PC-9 (cell line): Measurements from ENCODE around the gene LRRTM4. TPM values are rescaled to one million over a fixed set of nuclear protein-coding genes. Genes with fewer than 3 reads are reported as not detected.
"Not testable (repeated sequence)": the region's sequence is repeated elsewhere in the genome, so short reads cannot be mapped to it uniquely, and the experiment has no call there.

Source experiments
- BruUV-seq: library from RNA; stranded (reverse); fragments of 400-500 nt; replicated peaks from 2 replicates; lab custom pipeline; 2021; lab: Mats Ljungman, UMichigan
- CTCF ChIA-PET: fragments of 300-600 bp; sonication (Branson Sonifier 250); formaldehyde crosslinking; loops from one replicate; lab custom pipeline; 2022; ENCODE audit warnings: antibody characterized with exemption; lab: Charles Lee
- POLR2A ChIA-PET: fragments of 300-600 bp; sonication (Branson Sonifier 250); formaldehyde crosslinking; loops from one replicate; lab custom pipeline; 2022; ENCODE audit warnings: antibody characterized with exemption; ENCODE audit not compliant: unreplicated experiment; lab: Charles Lee
- DNase-seq, 2 experiments: peaks; one replicate each; pipeline versions ENCODE4 v3.0.0 to v3.0.0-alpha.2; 2015 to 2022; ENCODE audit warnings: mixed read lengths in 1 of 2
- H2AFZ ChIP-seq: fragments of 200-600 bp; sonication (generic); 2 replicates; pipeline ENCODE4 v1.8.1; 2017; ENCODE audit warnings: antibody characterized with exemption
- H3F3A ChIP-seq: fragments of 200-600 bp; sonication (generic); 2 replicates; pipeline ENCODE4 v1.8.1; 2017; ENCODE audit warnings: antibody characterized with exemption, mild to moderate bottlenecking, low read depth; ENCODE audit not compliant: insufficient read depth
- H3K27ac ChIP-seq: fragments of 200-600 bp; sonication (generic); 2 replicates; pipeline ENCODE4 v1.6.1; 2016; ENCODE audit warnings: mixed run types
- H3K27me3 ChIP-seq: fragments of 200-600 bp; sonication (generic); 2 replicates; pipeline ENCODE4 v1.6.1; 2016; ENCODE audit warnings: low read depth, mixed run types; ENCODE audit not compliant: insufficient read depth
- H3K36me3 ChIP-seq: fragments of 200-600 bp; sonication (generic); 2 replicates; pipeline ENCODE4 v1.6.1; 2016; ENCODE audit warnings: low read depth, mixed run types
- H3K4me1 ChIP-seq: fragments of 200-600 bp; sonication (generic); replicated peaks from 2 replicates; pipeline ENCODE4 v1.6.1; 2016; ENCODE audit warnings: mixed run types; ENCODE audit not compliant: insufficient read depth
- H3K4me2 ChIP-seq: fragments of 200-600 bp; sonication (generic); 2 replicates; pipeline ENCODE4 v1.6.1; 2017; ENCODE audit warnings: mixed run types
- H3K4me3 ChIP-seq: fragments of 200-600 bp; sonication (generic); 2 replicates; pipeline ENCODE4 v1.6.1; 2016; ENCODE audit warnings: mixed run types
- H3K79me2 ChIP-seq: fragments of 200-600 bp; sonication (generic); 2 replicates; pipeline ENCODE4 v1.6.1; 2017; ENCODE audit warnings: low read depth, mixed run types
- H3K9me2 ChIP-seq: fragments of 200-600 bp; sonication (generic); 2 replicates; pipeline ENCODE4 v1.8.1; 2017; ENCODE audit warnings: mild to moderate bottlenecking; ENCODE audit not compliant: insufficient read depth
- H3K9me3 ChIP-seq: fragments of 200-600 bp; sonication (generic); 2 replicates; pipeline ENCODE4 v1.8.1; 2016; ENCODE audit warnings: low read depth; ENCODE audit not compliant: insufficient read depth
- H4K20me1 ChIP-seq: fragments of 200-600 bp; sonication (generic); 2 replicates; pipeline ENCODE4 v1.8.1; 2017; ENCODE audit not compliant: insufficient read depth
- EZH2 ChIP-seq: fragments of 200-600 bp; sonication (generic); IDR thresholded peaks from 2 replicates; pipeline ENCODE4 v1.8.0; 2017; ENCODE audit warnings: antibody characterized with exemption, low read depth
- intact Hi-C: fragments of 100-400 bp; cut with micrococcal nuclease; formaldehyde crosslinking; loops from one replicate; pipeline ENCODE4 v1.10.0; 2022; ENCODE audit not compliant: unreplicated experiment
- total RNA-seq: library from RNA; stranded (reverse); gene quantifications from 2 replicates; pipeline ENCODE4 v1.2.3, GENCODE V29; 2021
- TF ChIP-seq, protein P1 (sequence below): fragments of 200-600 bp; sonication (generic); conservative IDR thresholded peaks from 2 replicates; pipeline ENCODE4 v1.6.1; 2017; ENCODE audit warnings: mixed run types, antibody characterized with exemption, mild to moderate bottlenecking, moderate library complexity

The LRRTM4 gene
- total RNA-seq, 1 experiment from 2014 or later: 2.2 TPM

DNA sequence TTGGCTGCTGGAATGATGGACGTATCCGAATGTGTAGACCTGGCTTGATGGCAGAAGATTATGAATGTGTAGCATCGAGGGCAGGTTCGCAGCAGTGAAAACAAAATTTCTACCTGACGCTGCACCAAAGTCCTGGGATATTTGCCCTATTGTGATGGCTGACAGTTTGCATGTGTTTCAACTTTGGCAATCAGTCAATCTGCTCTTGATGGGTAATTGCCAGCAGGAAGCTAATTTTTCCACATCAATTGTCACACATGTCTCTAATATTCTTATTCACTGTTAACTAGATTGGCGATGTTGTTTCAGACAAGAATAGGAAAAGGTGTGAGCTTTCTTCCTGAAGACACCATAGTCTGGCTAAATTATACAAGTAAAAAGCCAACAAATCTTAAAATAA, 821.3 kb downstream of the LRRTM4 start:
- POLR2A ChIA-PET: no interaction called here
- no peak for TF ChIP-seq EZH2
- TF ChIP-seq, protein P1, sequence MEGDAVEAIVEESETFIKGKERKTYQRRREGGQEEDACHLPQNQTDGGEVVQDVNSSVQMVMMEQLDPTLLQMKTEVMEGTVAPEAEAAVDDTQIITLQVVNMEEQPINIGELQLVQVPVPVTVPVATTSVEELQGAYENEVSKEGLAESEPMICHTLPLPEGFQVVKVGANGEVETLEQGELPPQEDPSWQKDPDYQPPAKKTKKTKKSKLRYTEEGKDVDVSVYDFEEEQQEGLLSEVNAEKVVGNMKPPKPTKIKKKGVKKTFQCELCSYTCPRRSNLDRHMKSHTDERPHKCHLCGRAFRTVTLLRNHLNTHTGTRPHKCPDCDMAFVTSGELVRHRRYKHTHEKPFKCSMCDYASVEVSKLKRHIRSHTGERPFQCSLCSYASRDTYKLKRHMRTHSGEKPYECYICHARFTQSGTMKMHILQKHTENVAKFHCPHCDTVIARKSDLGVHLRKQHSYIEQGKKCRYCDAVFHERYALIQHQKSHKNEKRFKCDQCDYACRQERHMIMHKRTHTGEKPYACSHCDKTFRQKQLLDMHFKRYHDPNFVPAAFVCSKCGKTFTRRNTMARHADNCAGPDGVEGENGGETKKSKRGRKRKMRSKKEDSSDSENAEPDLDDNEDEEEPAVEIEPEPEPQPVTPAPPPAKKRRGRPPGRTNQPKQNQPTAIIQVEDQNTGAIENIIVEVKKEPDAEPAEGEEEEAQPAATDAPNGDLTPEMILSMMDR: no peak
- no peaks in the 10 kb centered on the region for H3K9me3 ChIP-seq
- no peak overlapping the region for H3K27ac ChIP-seq
- H2AFZ ChIP-seq: no peak overlapping the region
- peaks cover 4% of the 10 kb centered on the region; the same call in 1 of the 2 replicates for H3K27me3 ChIP-seq
- no peaks in the 10 kb centered on the region for H3F3A ChIP-seq
- no TSS peak for BruUV-seq
- no peaks in the 10 kb centered on the region for H3K9me2 ChIP-seq
- intact Hi-C loops: no loop called here
- no peaks in the 10 kb centered on the region; the same call in 1 of the 2 replicates for H4K20me1 ChIP-seq
- no peak for DNase-seq
- H3K79me2 ChIP-seq: no peaks in the 10 kb centered on the region
- H3K4me1 ChIP-seq: no peaks in the 10 kb centered on the region
- H3K4me2 ChIP-seq: no peak overlapping the region
- no peaks in the 10 kb centered on the region for H3K36me3 ChIP-seq
- CTCF ChIA-PET: no interaction called here
- no peak overlapping the region for H3K4me3 ChIP-seq

DNA sequence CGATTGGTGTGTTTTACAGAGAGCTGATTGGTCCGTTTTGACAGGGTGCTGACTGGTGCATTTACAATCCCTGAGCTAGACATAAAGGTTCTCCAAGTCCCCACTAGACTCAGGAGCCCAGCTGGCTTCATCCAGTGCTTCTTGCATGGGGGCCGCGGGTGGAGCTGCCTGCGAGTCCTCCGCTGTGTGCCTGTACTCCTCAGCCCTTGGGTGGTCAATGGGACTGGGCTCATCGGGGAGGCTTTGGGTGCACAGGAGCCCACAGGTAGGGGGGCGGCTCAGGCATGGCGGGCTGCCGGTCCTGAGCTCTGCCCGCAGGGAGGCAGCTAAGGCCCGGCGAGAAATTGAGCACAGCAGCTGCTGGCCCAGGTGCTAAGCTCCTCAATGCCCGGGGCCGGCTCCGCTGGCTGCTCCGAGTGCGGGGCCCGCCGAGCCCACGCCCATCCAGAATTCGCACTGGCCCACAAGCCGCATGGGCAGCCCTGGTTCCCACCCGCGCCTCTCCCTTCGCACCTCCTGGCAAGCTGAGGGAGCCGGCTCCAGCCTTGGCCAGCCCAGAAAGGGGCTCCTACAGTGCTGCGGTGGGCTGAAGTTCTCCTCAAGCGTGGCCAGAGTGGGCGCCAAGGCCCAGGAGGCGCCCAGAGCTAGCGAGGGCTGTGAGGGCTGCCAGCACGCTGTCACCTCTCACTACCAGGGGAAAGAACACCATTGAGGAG, 824.0 kb downstream of the LRRTM4 start:
- intact Hi-C loops, H3K27ac ChIP-seq, H3K27me3 ChIP-seq, DNase-seq, H3K4me2 ChIP-seq, H3K9me2 ChIP-seq, H3K36me3 ChIP-seq, H4K20me1 ChIP-seq, H2AFZ ChIP-seq, CTCF ChIA-PET, H3K79me2 ChIP-seq, H3F3A ChIP-seq, H3K4me1 ChIP-seq, H3K4me3 ChIP-seq, POLR2A ChIA-PET, BruUV-seq, H3K9me3 ChIP-seq: not testable (repeated sequence)
